Endothelial cell of umbilical vein (primary cell): ENCODE data around the gene AVPR2. TPM values are rescaled to one million over a fixed set of nuclear protein-coding genes. Genes with fewer than 3 reads are reported as not detected.

Experiments
- BruUV-seq: library from RNA; stranded (reverse); fragments of 400-500 nt; replicated peaks from 2 replicates; lab custom pipeline; 2021; lab: Mats Ljungman, UMichigan
- CTCF ChIA-PET: fragments of 300-600, 350-600 bp; sonication (Branson Sonifier 250); formaldehyde crosslinking; loops from one replicate; lab custom pipeline; 2021; ENCODE audit warnings: antibody characterized with exemption, inconsistent platforms; lab: Charles Lee
- POLR2A ChIA-PET: fragments of 300-600, 350-600 bp; sonication (Branson Sonifier 250); formaldehyde crosslinking; loops from one replicate; lab custom pipeline; 2021; ENCODE audit warnings: antibody characterized with exemption, inconsistent platforms; lab: Charles Lee
- DNase-seq: peaks from one replicate; pipeline ENCODE4 v3.0.0-alpha.2; 2011; ENCODE audit warnings: low read depth, low spot score
- FAIRE-seq: peaks from 2 replicates; lab custom pipeline; 2011; peaks lifted over from hg19 to GRCh38; lab: Jason Lieb, UNC
- H2AFZ ChIP-seq: 2 replicates; pipeline ENCODE4 v1.6.0; 2012; ENCODE audit warnings: low read depth, low read length, control low read depth, inconsistent platforms
- H3K27ac ChIP-seq: 2 replicates; pipeline ENCODE4 v1.5.1; 2011; ENCODE audit warnings: low read depth, mild to moderate bottlenecking, control low read depth, low read length, moderate library complexity; ENCODE audit not compliant: insufficient read depth
- H3K27me3 ChIP-seq, 2 experiments: 2 replicates each; pipeline versions ENCODE4 v1.6.0 to v1.6.1; 2011; ENCODE audit warnings: low read length in 2 of 2, mixed read lengths in 1 of 2; ENCODE audit not compliant: control insufficient read depth in 2 of 2, insufficient read depth in 2 of 2
- H3K36me3 ChIP-seq, 2 experiments: 2 replicates in 1 of 2; 3 replicates in 1 of 2; pipeline ENCODE4 v1.5.1; 2011; ENCODE audit warnings: low read length in 2 of 2, mild to moderate bottlenecking in 1 of 2, moderate library complexity in 1 of 2; ENCODE audit not compliant: control insufficient read depth in 2 of 2, insufficient read depth in 2 of 2; ENCODE audit errors: extremely low read depth in 1 of 2
- H3K4me1 ChIP-seq: 3 replicates; pipeline ENCODE4 v1.5.1; 2011; ENCODE audit warnings: mild to moderate bottlenecking, low read length; ENCODE audit not compliant: control insufficient read depth, insufficient read depth; ENCODE audit errors: extremely low read depth
- H3K4me2 ChIP-seq: 2 replicates; pipeline ENCODE4 v1.6.1; 2011; ENCODE audit warnings: low read length, control low read depth, mixed read lengths; ENCODE audit not compliant: insufficient read depth
- H3K4me3 ChIP-seq, 3 experiments: fragments of 200-600 bp in 1 of 3; sonication (generic), shearing (Covaris generic) in 1 of 3; replicated peaks in 1 of 3; 2 replicates each; pipeline ENCODE4 v1.5.1; 2011 to 2016; ENCODE audit warnings: control low read depth in 3 of 3, low read length in 3 of 3, mild to moderate bottlenecking in 2 of 3, inconsistent platforms in 1 of 3, low read depth in 1 of 3, moderate library complexity in 1 of 3; ENCODE audit not compliant: insufficient read depth in 1 of 3
- H3K79me2 ChIP-seq: 2 replicates; pipeline ENCODE4 v1.6.0; 2012; ENCODE audit warnings: low read length, inconsistent platforms; ENCODE audit not compliant: control insufficient read depth, insufficient read depth
- H3K9ac ChIP-seq: replicated peaks from 2 replicates; pipeline ENCODE3; 2011; ENCODE audit warnings: low read length, control low read depth; ENCODE audit not compliant: insufficient read depth; ENCODE audit errors: extremely low read depth
- H3K9me1 ChIP-seq: replicated peaks from 3 replicates; pipeline ENCODE4 v1.6.0; 2011; ENCODE audit warnings: mild to moderate bottlenecking, low read length; ENCODE audit not compliant: control insufficient read depth, insufficient read depth; ENCODE audit errors: extremely low read depth
- H3K9me3 ChIP-seq: replicated peaks from 2 replicates; pipeline ENCODE4 v1.5.1; 2012; ENCODE audit warnings: low read length, inconsistent platforms; ENCODE audit not compliant: control insufficient read depth, insufficient read depth
- H4K20me1 ChIP-seq: replicated peaks from 2 replicates; pipeline ENCODE3; 2011; ENCODE audit warnings: mild to moderate bottlenecking, low read length; ENCODE audit not compliant: control insufficient read depth, insufficient read depth; ENCODE audit errors: extremely low read depth
- EZH2 ChIP-seq: IDR thresholded peaks from 2 replicates; pipeline ENCODE4 v1.6.1; 2012; ENCODE audit warnings: borderline replicate concordance, low read depth, mild to moderate bottlenecking, moderate library complexity, low read length, inconsistent platforms; ENCODE audit not compliant: severe bottlenecking
- FOS ChIP-seq: IDR thresholded peaks from 2 replicates; pipeline ENCODE4 v1.6.1; 2011; ENCODE audit warnings: mild to moderate bottlenecking, low read length, moderate library complexity, borderline replicate concordance; ENCODE audit not compliant: insufficient read depth
- GATA2 ChIP-seq: IDR thresholded peaks from 2 replicates; pipeline ENCODE4 v1.7.0; 2011; ENCODE audit warnings: low read depth, mild to moderate bottlenecking, moderate library complexity, mixed read lengths, low read length; ENCODE audit not compliant: insufficient read length, insufficient read depth
- JUN ChIP-seq: IDR thresholded peaks from 2 replicates; pipeline ENCODE4 v1.6.1; 2011; ENCODE audit warnings: borderline replicate concordance, low read depth; ENCODE audit not compliant: insufficient read length, insufficient read depth
- MYC ChIP-seq: IDR thresholded peaks from one replicate; pipeline ENCODE4 v1.6.1; 2011; ENCODE audit warnings: mild to moderate bottlenecking, low read depth, low read length
- POLR2A ChIP-seq: IDR thresholded peaks from 2 replicates; pipeline ENCODE4 v1.6.1; 2012; ENCODE audit warnings: low read depth, mild to moderate bottlenecking, control low read depth, low read length
- POLR2AphosphoS5 ChIP-seq: IDR thresholded peaks from 2 replicates; pipeline ENCODE4 v1.6.1; 2012; ENCODE audit warnings: low read depth, mild to moderate bottlenecking, control low read depth, low read length, moderate library complexity; ENCODE audit not compliant: insufficient read depth
- dilution Hi-C: fragments of 300-500 bp; cut with MboI; formaldehyde crosslinking; loops from one replicate; pipeline ENCODE4 v1.15.0; 2019; ENCODE audit warnings: low sequenced_read_pairs; ENCODE audit not compliant: extremely low pct_ligation_motif_present
- intact Hi-C: fragments of 100-400 bp; cut with micrococcal nuclease; formaldehyde crosslinking; loops from one replicate; pipeline ENCODE4 v1.10.0; 2022
- polyA plus RNA-seq, 4 experiments: library from polyadenylated mRNA; depleted of rRNA in 3 of 4; stranded (reverse) in 3 of 4; unstranded in 1 of 4; fragments of >200 nt; gene quantifications; 2 replicates each; pipeline versions ENCODE4 v1.2.1 to v1.2.3, GENCODE V29; 2011 to 2012; ENCODE audit warnings: missing spikeins in 1 of 4
- total RNA-seq: library from RNA; stranded (reverse); gene quantifications from 2 replicates; pipeline ENCODE4 v1.2.3, GENCODE V29; 2021
- TF ChIP-seq, protein P1 (sequence below): IDR thresholded peaks from 2 replicates; pipeline ENCODE4 v1.6.1; 2011; ENCODE audit not compliant: insufficient read depth, insufficient read length
- TF ChIP-seq, protein P2 (sequence below), 2 donors: IDR thresholded peaks; 1 replicate in 1 of 2; 2 replicates in 1 of 2; pipeline ENCODE4 v1.5.1; 2011; ENCODE audit warnings: low read length in 2 of 2, mild to moderate bottlenecking in 2 of 2, moderate library complexity in 2 of 2, control low read depth in 1 of 2, inconsistent platforms in 1 of 2, low read depth in 1 of 2; ENCODE audit not compliant: insufficient read depth in 1 of 2; ENCODE audit errors: extremely low read depth in 1 of 2

AVPR2 gene
- total and polyA plus RNA-seq, 2 donors (not counting 3 experiments of a cell fraction or from before 2014, with no cell fraction given): not detected

DNA sequence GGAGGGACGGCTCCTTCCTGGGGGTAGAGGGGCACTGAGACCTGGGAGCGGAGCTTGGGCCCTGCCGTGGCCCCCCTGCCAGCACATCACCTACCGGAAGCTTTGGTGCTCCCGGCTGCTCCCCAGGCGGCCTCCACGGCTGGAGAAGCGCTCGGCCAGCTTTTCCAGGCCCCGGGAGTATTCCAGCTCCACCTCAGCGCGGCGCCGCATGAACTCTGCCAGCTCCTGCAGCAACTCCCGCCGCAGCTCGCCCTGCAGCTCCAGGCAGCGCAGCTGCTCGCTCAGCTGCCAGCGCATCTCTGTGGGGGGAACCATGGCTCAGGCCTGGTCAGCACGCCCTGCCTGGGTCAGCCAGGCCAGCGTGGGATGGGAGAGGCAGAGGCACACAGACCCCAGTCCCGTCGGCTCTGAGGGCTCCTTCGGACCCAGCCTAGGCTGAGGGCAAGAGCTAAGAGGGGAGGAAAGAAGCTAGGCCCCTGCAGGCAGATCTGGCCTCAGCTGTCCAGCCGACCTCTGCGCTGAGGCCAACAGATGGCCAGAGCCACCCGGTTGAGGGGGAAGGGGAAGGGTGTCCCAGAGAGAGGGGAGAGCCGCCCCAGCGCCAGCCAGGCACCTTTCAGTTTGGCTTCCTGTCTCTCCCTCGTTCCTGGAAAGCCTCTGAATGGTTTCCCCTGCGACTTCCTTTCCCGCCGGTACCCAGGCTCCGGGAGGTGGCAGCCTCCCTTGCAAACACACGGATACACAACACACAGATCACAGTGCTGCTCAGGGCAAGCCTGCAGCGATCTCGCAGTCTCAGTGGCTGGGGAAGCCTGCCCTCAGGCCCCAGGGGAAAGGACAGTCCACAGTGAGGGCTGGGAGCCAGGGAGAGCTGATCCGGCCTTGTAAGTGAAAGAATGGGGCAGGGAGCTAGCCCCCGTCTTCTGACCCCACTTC, 17.3 kb downstream of the AVPR2 start:
- Histone ChIP-seq H2AFZ (no peak overlapping the region), H4K20me1 (no peaks in the 10 kb centered on the region), H3K27ac (no peak overlapping the region), H3K9me1 (no peaks in the 10 kb centered on the region), H3K4me1 (peaks cover 34% of the 10 kb centered on the region), H3K4me3 (no peak overlapping the region), H3K9me3 (no peaks in the 10 kb centered on the region), H3K79me2 (peaks cover 2% of the 10 kb centered on the region), H3K9ac (no peak overlapping the region), H3K36me3 (peaks cover 0 to 3% of the 10 kb centered on the region in 2 experiments), H3K4me2 (no peak overlapping the region), H3K27me3 (no peaks in the 10 kb centered on the region)
- no peak for DNase-seq
- peak; percentile 87 for FAIRE-seq
- no TSS peak for BruUV-seq
- ChIA-PET CTCF (interaction anchor here (0.9 to 9.0 kb wide), 10 partner anchors 11 to 158 kb away, joined by 3 to 253 read pairs (median 4); partner anchors contain the start of genes NAA10, PLXNB3 and RENBP), POLR2A (no interaction called here)
- intact Hi-C loops: no loop called here
- TF ChIP-seq MYC: no peak
- TF ChIP-seq POLR2A: no peak
- no peak for TF ChIP-seq POLR2AphosphoS5
- TF ChIP-seq, protein P1, sequence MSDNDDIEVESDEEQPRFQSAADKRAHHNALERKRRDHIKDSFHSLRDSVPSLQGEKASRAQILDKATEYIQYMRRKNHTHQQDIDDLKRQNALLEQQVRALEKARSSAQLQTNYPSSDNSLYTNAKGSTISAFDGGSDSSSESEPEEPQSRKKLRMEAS: no peak
- TF ChIP-seq GATA2: no peak
- TF ChIP-seq, protein P2, sequence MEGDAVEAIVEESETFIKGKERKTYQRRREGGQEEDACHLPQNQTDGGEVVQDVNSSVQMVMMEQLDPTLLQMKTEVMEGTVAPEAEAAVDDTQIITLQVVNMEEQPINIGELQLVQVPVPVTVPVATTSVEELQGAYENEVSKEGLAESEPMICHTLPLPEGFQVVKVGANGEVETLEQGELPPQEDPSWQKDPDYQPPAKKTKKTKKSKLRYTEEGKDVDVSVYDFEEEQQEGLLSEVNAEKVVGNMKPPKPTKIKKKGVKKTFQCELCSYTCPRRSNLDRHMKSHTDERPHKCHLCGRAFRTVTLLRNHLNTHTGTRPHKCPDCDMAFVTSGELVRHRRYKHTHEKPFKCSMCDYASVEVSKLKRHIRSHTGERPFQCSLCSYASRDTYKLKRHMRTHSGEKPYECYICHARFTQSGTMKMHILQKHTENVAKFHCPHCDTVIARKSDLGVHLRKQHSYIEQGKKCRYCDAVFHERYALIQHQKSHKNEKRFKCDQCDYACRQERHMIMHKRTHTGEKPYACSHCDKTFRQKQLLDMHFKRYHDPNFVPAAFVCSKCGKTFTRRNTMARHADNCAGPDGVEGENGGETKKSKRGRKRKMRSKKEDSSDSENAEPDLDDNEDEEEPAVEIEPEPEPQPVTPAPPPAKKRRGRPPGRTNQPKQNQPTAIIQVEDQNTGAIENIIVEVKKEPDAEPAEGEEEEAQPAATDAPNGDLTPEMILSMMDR (IDR thresholded peaks at IDR 0.05; ENCODE audit: extremely low read depth in 1 of 2, insufficient read depth in 1 of 2, low read depth in 1 of 2, low read length in 2 of 2): no peak
- TF ChIP-seq EZH2: no peak
- no peak for TF ChIP-seq FOS
- no peak for TF ChIP-seq JUN
- dilution Hi-C loops: no loop called here
